Loucy (cell line): ENCODE data around the gene UNC13B.
"Not testable (repeated sequence)": the region's sequence is repeated elsewhere in the genome, so short reads cannot be mapped to it uniquely, and the experiment has no call there.

Experiments used
- H2AFZ ChIP-seq: fragments of 200-600 bp; sonication (generic); 2 replicates; pipeline ENCODE4 v1.6.0; 2016; ENCODE audit warnings: antibody characterized with exemption, mild to moderate bottlenecking, low read length, moderate library complexity
- H3F3A ChIP-seq: fragments of 200-600 bp; 2 replicates; pipeline ENCODE4 v1.6.0; 2016; ENCODE audit warnings: antibody characterized with exemption, low read depth, mild to moderate bottlenecking
- H3K27me3 ChIP-seq: fragments of 200-600 bp; sonication (generic); 2 replicates; pipeline ENCODE4 v1.6.1; 2014; ENCODE audit warnings: low read length, mild to moderate bottlenecking; ENCODE audit not compliant: insufficient read depth, poor library complexity, severe bottlenecking
- H3K36me3 ChIP-seq: fragments of 200-600 bp; sonication (generic); 2 replicates; pipeline ENCODE4 v1.6.1; 2016; ENCODE audit warnings: low read length; ENCODE audit not compliant: insufficient read depth
- H3K4me1 ChIP-seq: fragments of 200-600 bp; sonication (generic); 2 replicates; pipeline ENCODE4 v1.5.1; 2014; ENCODE audit warnings: low read length, mild to moderate bottlenecking; ENCODE audit not compliant: insufficient read depth, poor library complexity, severe bottlenecking
- H3K4me2 ChIP-seq: fragments of 200-600 bp; sonication (generic); 2 replicates; pipeline ENCODE4 v1.6.0; 2014; ENCODE audit warnings: antibody characterized with exemption, low read length, low read depth, mild to moderate bottlenecking; ENCODE audit not compliant: poor library complexity, severe bottlenecking
- H3K4me3 ChIP-seq: fragments of 200-600 bp; sonication (generic); 2 replicates; pipeline ENCODE4 v1.5.1; 2014; ENCODE audit warnings: low read length, mild to moderate bottlenecking, mixed read lengths; ENCODE audit not compliant: poor library complexity, severe bottlenecking
- H3K79me2 ChIP-seq: fragments of 200-600 bp; sonication (generic); 2 replicates; pipeline ENCODE4 v1.6.1; 2014; ENCODE audit warnings: low read length; ENCODE audit not compliant: insufficient read depth
- H3K9ac ChIP-seq: fragments of 200-600 bp; sonication (generic); 2 replicates; pipeline ENCODE4 v1.6.0; 2014; ENCODE audit warnings: mild to moderate bottlenecking, low read depth, low read length, moderate library complexity; ENCODE audit not compliant: poor library complexity, severe bottlenecking
- H3K9me2 ChIP-seq: fragments of 200-600 bp; sonication (generic); replicated peaks from 2 replicates; pipeline ENCODE4 v1.6.1; 2016; ENCODE audit warnings: low read depth, low read length, mixed read lengths
- H3K9me3 ChIP-seq: fragments of 200-600 bp; sonication (generic); 2 replicates; pipeline ENCODE4 v1.6.1; 2014; ENCODE audit warnings: mild to moderate bottlenecking, antibody characterized with exemption, low read length, low read depth; ENCODE audit not compliant: insufficient read depth
- H4K20me1 ChIP-seq: fragments of 200-600 bp; sonication (generic); 2 replicates; pipeline ENCODE4 v1.6.0; 2014; ENCODE audit warnings: antibody characterized with exemption, low read length, mild to moderate bottlenecking; ENCODE audit not compliant: insufficient read depth, poor library complexity, severe bottlenecking
- CTCF ChIP-seq: fragments of 200-600 bp; sonication (generic); conservative IDR thresholded peaks from 2 replicates; pipeline ENCODE4 v1.5.1; 2014; ENCODE audit warnings: mild to moderate bottlenecking, antibody characterized with exemption, low read length
- EZH2phosphoT487 ChIP-seq: fragments of 200-600 bp; IDR thresholded peaks from 2 replicates; pipeline ENCODE4 v1.6.1; 2018; ENCODE audit warnings: antibody characterized with exemption, mild to moderate bottlenecking, moderate library complexity, borderline replicate concordance

The UNC13B gene

GRCh38 chr9:35152926-35153325, 8.9 kb upstream of the UNC13B start:
- no peaks in the 10 kb centered on the region for H3K27me3 ChIP-seq
- no peaks in the 10 kb centered on the region for H3K79me2 ChIP-seq
- TF ChIP-seq EZH2phosphoT487 (no peak), CTCF (no peak)
- H3K9me3 ChIP-seq = no peaks in the 10 kb centered on the region; the same call in 1 of the 2 replicates
- H3K4me1 ChIP-seq = no peaks in the 10 kb centered on the region
- H2AFZ ChIP-seq = no peak overlapping the region
- no peak overlapping the region for H3K9ac ChIP-seq
- H4K20me1 ChIP-seq = no peaks in the 10 kb centered on the region
- H3K9me2 ChIP-seq = no peaks in the 10 kb centered on the region
- no peak overlapping the region for H3K4me2 ChIP-seq
- H3K4me3 ChIP-seq = no peak overlapping the region
- H3K36me3 ChIP-seq = no peaks in the 10 kb centered on the region
- no peaks in the 10 kb centered on the region for H3F3A ChIP-seq

GRCh38 chr9:35156781-35157180, 5.0 kb upstream of the UNC13B start:
- no peaks in the 10 kb centered on the region for H4K20me1 ChIP-seq
- no peaks in the 10 kb centered on the region for H3K79me2 ChIP-seq
- H3K9ac ChIP-seq = no peak overlapping the region
- H3K4me2 ChIP-seq = no peak overlapping the region
- TF ChIP-seq CTCF (no peak), EZH2phosphoT487 (no peak)
- no peaks in the 10 kb centered on the region for H3F3A ChIP-seq
- no peaks in the 10 kb centered on the region for H3K36me3 ChIP-seq
- no peaks in the 10 kb centered on the region for H3K27me3 ChIP-seq
- peaks cover 18% of the 10 kb centered on the region for H3K4me1 ChIP-seq
- no peak overlapping the region for H2AFZ ChIP-seq
- no peaks in the 10 kb centered on the region for H3K9me2 ChIP-seq
- no peaks in the 10 kb centered on the region for H3K9me3 ChIP-seq
- no peak overlapping the region for H3K4me3 ChIP-seq

GRCh38 chr9:35157836-35158235, 4.0 kb upstream of the UNC13B start:
- H3K4me1 ChIP-seq = peaks cover 27% of the 10 kb centered on the region
- H3K4me2 ChIP-seq, H3K36me3 ChIP-seq, H3K9ac ChIP-seq, H2AFZ ChIP-seq, H3K27me3 ChIP-seq, H3K4me3 ChIP-seq, H3K79me2 ChIP-seq, H3K9me2 ChIP-seq, H3K9me3 ChIP-seq, H3F3A ChIP-seq, H4K20me1 ChIP-seq: not testable (repeated sequence)

- Histone ChIP-seq H3K9me2 (no peaks in the 10 kb centered on the region), H3K9me3 (no peaks in the 10 kb centered on the region), H3K4me1 (peaks cover 30% of the 10 kb centered on the region), H3K9ac (no peak overlapping the region), H3K4me3 (no peak overlapping the region), H3K36me3 (no peaks in the 10 kb centered on the region), H3K4me2 (peak overlapping the region; percentile 42), H2AFZ (peak overlapping the region; percentile 35; the same call in 1 of the 2 replicates), H3K79me2 (no peaks in the 10 kb centered on the region), H3F3A (peaks cover 4% of the 10 kb centered on the region; the same call in 1 of the 2 replicates), H4K20me1 (no peaks in the 10 kb centered on the region), H3K27me3 (no peaks in the 10 kb centered on the region)
- TF ChIP-seq CTCF (no peak), EZH2phosphoT487 (no peak)
These were observed 3.1 kb upstream of the UNC13B start for GRCh38 chr9:35158501-35159280.
